CD14-positive monocyte (primary cell): Measurements from ENCODE around the gene PACSIN1. TPM values are rescaled to one million over a fixed set of nuclear protein-coding genes. Genes with fewer than 3 reads are reported as not detected.

Source experiments
- DNase-seq, 3 donors: peaks; one replicate each; pipeline ENCODE4 v3.0.0-alpha.2; 2011 to 2022
- H2AFZ ChIP-seq: 2 replicates; pipeline ENCODE4 v1.6.0; 2012; ENCODE audit warnings: mild to moderate bottlenecking, low read depth, low read length, inconsistent platforms; ENCODE audit not compliant: insufficient read depth, poor library complexity, severe bottlenecking
- H3K27ac ChIP-seq, 2 donors: 1 replicate in 1 of 2; 2 replicates in 1 of 2; pipeline ENCODE4 v1.5.1; 2012 to 2013; ENCODE audit warnings: low read length in 2 of 2, control low read depth in 1 of 2, inconsistent platforms in 1 of 2, low read depth in 1 of 2, mild to moderate bottlenecking in 1 of 2
- H3K27me3 ChIP-seq, 2 donors: one replicate each; pipeline versions ENCODE4 v1.6.0 to v1.6.1; 2011 to 2013; ENCODE audit warnings: low read length in 2 of 2; ENCODE audit not compliant: control insufficient read depth in 2 of 2, insufficient read depth in 2 of 2
- H3K36me3 ChIP-seq, 2 donors: replicated peaks in 1 of 2; 1 replicate in 1 of 2; 2 replicates in 1 of 2; pipeline versions ENCODE4 v1.5.1 to v1.6.1; 2012 to 2013; ENCODE audit warnings: low read length in 2 of 2, control low read depth in 1 of 2, inconsistent platforms in 1 of 2, mild to moderate bottlenecking in 1 of 2; ENCODE audit not compliant: insufficient read depth in 2 of 2, control insufficient read depth in 1 of 2
- H3K4me1 ChIP-seq, 2 donors: 1 replicate in 1 of 2; 2 replicates in 1 of 2; pipeline versions ENCODE4 v1.5.1 to v1.6.1; 2012 to 2013; ENCODE audit warnings: low read length in 2 of 2, control low read depth in 1 of 2, inconsistent platforms in 1 of 2, mild to moderate bottlenecking in 1 of 2, moderate library complexity in 1 of 2; ENCODE audit not compliant: insufficient read depth in 2 of 2, control insufficient read depth in 1 of 2
- H3K4me2 ChIP-seq: replicated peaks from 2 replicates; pipeline ENCODE3; 2012; ENCODE audit warnings: low read length, moderate library complexity, mild to moderate bottlenecking; ENCODE audit not compliant: poor library complexity, severe bottlenecking; ENCODE audit errors: extremely low read depth
- H3K4me3 ChIP-seq, 3 experiments: fragments of 200-600 bp in 1 of 3; sonication (generic) in 1 of 3; replicated peaks in 1 of 3; 1 replicate in 2 of 3; 2 replicates in 1 of 3; pipeline ENCODE4 v1.5.1; 2011 to 2013; ENCODE audit warnings: low read length in 3 of 3, mild to moderate bottlenecking in 3 of 3, control low read depth in 2 of 3, low read depth in 2 of 3, inconsistent platforms in 1 of 3, moderate library complexity in 1 of 3
- H3K79me2 ChIP-seq: 2 replicates; pipeline ENCODE4 v1.6.0; 2012; ENCODE audit warnings: mild to moderate bottlenecking, control low read depth, inconsistent platforms, low read length, moderate library complexity; ENCODE audit not compliant: insufficient read depth
- H3K9ac ChIP-seq: 2 replicates; pipeline ENCODE4 v1.6.0; 2017; ENCODE audit warnings: low read length, mild to moderate bottlenecking; ENCODE audit not compliant: insufficient read depth, poor library complexity, severe bottlenecking
- H3K9me3 ChIP-seq, 2 donors: replicated peaks in 1 of 2; 1 replicate in 1 of 2; 2 replicates in 1 of 2; pipeline versions ENCODE4 v1.5.1 to v1.6.1; 2012 to 2013; ENCODE audit warnings: low read length in 2 of 2, control low read depth in 1 of 2; ENCODE audit not compliant: control insufficient read depth in 1 of 2, insufficient read depth in 1 of 2
- H4K20me1 ChIP-seq: 2 replicates; pipeline ENCODE4 v1.6.0; 2012; ENCODE audit warnings: mild to moderate bottlenecking, low read length, control low read depth, moderate library complexity; ENCODE audit not compliant: insufficient read depth
- H3K27ac Mint-ChIP-seq, 7 donors: one replicate each; pipeline ENCODE4 v1.8.0; 2020; ENCODE audit warnings: mild to moderate bottlenecking in 7 of 7, mixed read lengths in 7 of 7, moderate library complexity in 6 of 7, inconsistent platforms in 2 of 7
- H3K27me3 Mint-ChIP-seq, 3 donors: one replicate each; pipeline ENCODE4 v1.8.0; 2021 to 2022; ENCODE audit warnings: low read depth in 3 of 3, mild to moderate bottlenecking in 3 of 3, mixed read lengths in 3 of 3, moderate library complexity in 3 of 3, inconsistent platforms in 1 of 3
- H3K36me3 Mint-ChIP-seq, 2 donors: one replicate each; pipeline ENCODE4 v1.8.0; 2020; ENCODE audit warnings: mixed read lengths in 2 of 2, inconsistent platforms in 1 of 2, mild to moderate bottlenecking in 1 of 2
- H3K4me1 Mint-ChIP-seq: one replicate; pipeline ENCODE4 v1.8.0; 2020; ENCODE audit warnings: mild to moderate bottlenecking, mixed read lengths
- H3K4me3 Mint-ChIP-seq, 2 donors: one replicate each; pipeline ENCODE4 v1.8.0; 2020; ENCODE audit warnings: mild to moderate bottlenecking in 2 of 2, mixed read lengths in 2 of 2, moderate library complexity in 1 of 2
- H3K9me3 Mint-ChIP-seq, 7 donors: one replicate each; pipeline ENCODE4 v1.8.0; 2020 to 2022; ENCODE audit warnings: mixed read lengths in 7 of 7, mild to moderate bottlenecking in 6 of 7, moderate library complexity in 6 of 7, inconsistent platforms in 2 of 7
- CTCF ChIP-seq: fragments of 200-600 bp; IDR thresholded peaks from one replicate; pipeline ENCODE4 v1.8.0; 2022; ENCODE audit warnings: antibody characterized with exemption, mild to moderate bottlenecking
- WGBS: methylation state at CpG from one replicate; pipeline ENCODE4 v1.1.5; 2013; ENCODE audit warnings: missing lambda C conversion rate; ENCODE audit not compliant: insufficient coverage; 5-methylcytosine and 5-hydroxymethylcytosine counted together
- intact Hi-C, 2 donors: fragments of 100-400 bp; cut with micrococcal nuclease; formaldehyde crosslinking; loops; one replicate each; pipeline versions ENCODE4 v1.15.0 to v1.15.1; 2023
- polyA plus RNA-seq, 3 donors: library from polyadenylated mRNA; depleted of rRNA in 1 of 3; unstranded in 2 of 3; stranded (reverse) in 1 of 3; fragments of 300-500 nt in 2 of 3; fragments of >200 nt in 1 of 3; fragmentation: Illumina TruSeq in 2 of 3; gene quantifications; 1 replicate in 2 of 3; 2 replicates in 1 of 3; pipeline ENCODE4 v1.2.3, GENCODE V29; 2012 to 2021

PACSIN1 gene
- polyA plus RNA-seq, 3 donors: not detected

DNA sequence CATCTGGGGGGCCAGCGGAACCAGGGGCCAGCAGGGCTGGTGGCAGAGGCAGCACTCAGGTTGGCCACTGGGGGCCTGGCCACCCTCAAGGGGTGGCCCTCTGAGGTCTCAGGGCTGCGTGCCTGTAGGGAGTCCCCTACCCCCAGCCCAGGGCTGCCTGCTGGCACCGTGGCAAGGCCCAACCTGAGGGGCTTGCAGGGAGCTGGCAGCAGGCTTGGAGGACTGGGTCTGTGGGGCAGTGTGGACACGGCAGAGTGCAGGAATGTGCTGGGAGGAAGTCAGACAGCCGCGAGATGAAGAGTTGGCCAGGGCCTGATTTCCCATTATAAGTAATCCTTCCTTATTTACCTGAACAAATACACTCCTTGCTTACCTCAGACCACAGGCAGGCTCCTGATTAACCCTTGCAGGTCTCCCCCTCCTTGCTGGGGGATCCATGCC lies 90.2 kb downstream of the PACSIN1 start, which contains the start of gene SPDEF:
Gene SPDEF (minus strand): TSS at position 299 of the 441 bp plus-strand sequence. CDS start 11,874 bp downstream, outside the sequence.
- H3K4me2 ChIP-seq: no peak within 1 kb of the TSS
- no peak within 1 kb of the TSS for H3K9ac ChIP-seq
- 76% methylated on average over 3 of the region's 6 CpGs for WGBS
- no peaks in the 10 kb centered on the region for H3K36me3 Mint-ChIP-seq
- H3K4me1 ChIP-seq: no peaks in the 10 kb centered on the region
- H3K4me3 Mint-ChIP-seq: no peak within 1 kb of the TSS
- H2AFZ ChIP-seq: no peak within 1 kb of the TSS
- H3K4me3 ChIP-seq: no peak within 1 kb of the TSS
- H3K79me2 ChIP-seq: no peaks in the 10 kb centered on the region
- no peaks in the 10 kb centered on the region for H3K36me3 ChIP-seq
- H3K9me3 ChIP-seq: no peaks in the 10 kb centered on the region
- peak within 1 kb of the TSS in 1 of 7 donors; percentile 60 for H3K27ac Mint-ChIP-seq
- no peak within 1 kb of the TSS for H3K27ac ChIP-seq
- intact Hi-C loops: no loop called here
- H3K9me3 Mint-ChIP-seq: peaks cover 0 to 5% (median 3%) of the 10 kb centered on the region in 7 donors
- DNase-seq: no peak
- H3K27me3 ChIP-seq: no peaks in the 10 kb centered on the region
- H3K4me1 Mint-ChIP-seq: peaks cover 15% of the 10 kb centered on the region
- peaks cover 4 to 7% (median 6%) of the 10 kb centered on the region in 3 donors for H3K27me3 Mint-ChIP-seq
- no peak for TF ChIP-seq CTCF
- H4K20me1 ChIP-seq: no peaks in the 10 kb centered on the region

- no peaks in the 10 kb centered on the region for H3K36me3 Mint-ChIP-seq
- H3K4me3 Mint-ChIP-seq: no peak overlapping the region
- Histone ChIP-seq H3K9me3 (no peaks in the 10 kb centered on the region), H3K9ac (no peak overlapping the region), H3K4me1 (no peaks in the 10 kb centered on the region), H3K4me3 (no peak overlapping the region), H2AFZ (no peak overlapping the region), H3K27ac (no peak overlapping the region), H3K4me2 (no peak overlapping the region), H3K27me3 (no peaks in the 10 kb centered on the region), H4K20me1 (no peaks in the 10 kb centered on the region), H3K36me3 (no peaks in the 10 kb centered on the region), H3K79me2 (no peaks in the 10 kb centered on the region)
- peaks cover 4 to 7% (median 6%) of the 10 kb centered on the region in 3 donors for H3K27me3 Mint-ChIP-seq
- intact Hi-C loops: no loop called here
- no peak overlapping the region for H3K27ac Mint-ChIP-seq
- no peak for DNase-seq
- peaks cover 15% of the 10 kb centered on the region for H3K4me1 Mint-ChIP-seq
- no peak for TF ChIP-seq CTCF
- peaks cover 0 to 5% (median 3%) of the 10 kb centered on the region in 7 donors for H3K9me3 Mint-ChIP-seq
- WGBS: 93% methylated on average over 8 of the region's 9 CpGs
These were observed 90.6 kb downstream of the PACSIN1 start for GRCh38 chr6:34556493-34556892.
